ENCODE measurements around the gene ERVFRD-1. TPM values are rescaled to one million over a fixed set of nuclear protein-coding genes. Genes with fewer than 3 reads are reported as not detected.

ERVFRD-1 gene
- total and polyA plus RNA-seq, 2 experiments from 2014 or later, result 0.06 TPM; not detected in 1

DNA sequence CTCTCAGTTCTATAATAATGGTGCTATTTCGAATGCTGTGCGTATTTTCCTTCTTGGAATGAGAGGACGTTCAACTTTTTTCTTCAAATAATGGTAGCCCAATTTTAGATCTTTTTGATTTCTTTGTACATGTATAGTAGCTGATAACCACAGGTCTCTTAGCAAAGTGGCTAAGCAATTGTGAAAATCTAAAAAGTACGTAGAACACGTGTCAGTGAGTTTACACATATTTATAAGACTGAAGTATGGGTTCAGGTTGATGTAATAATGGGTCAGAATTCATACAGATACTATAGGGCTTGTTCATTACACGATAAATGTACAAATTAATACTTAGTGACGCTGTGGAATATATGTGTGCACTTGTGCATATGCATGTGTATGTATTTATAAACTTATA, 16.6 kb downstream of the ERVFRD-1 start:
- Mint-ChIP-seq H3K36me3 (ENCODE audit: low read depth) (peaks cover 10% of the 10 kb centered on the region; the same call in 2 of the 3 replicates), H3K4me3 (peak overlapping the region; percentile 89), H3K9me3 (no peaks in the 10 kb centered on the region), H3K27me3 (ENCODE audit: insufficient read depth, low read depth, poor library complexity) (peaks cover 3% of the 10 kb centered on the region), H3K4me1 (peaks cover 17% of the 10 kb centered on the region), H3K27ac (peak overlapping the region; percentile 19)
- Histone ChIP-seq H3K4me1 (ENCODE audit: insufficient read depth) (peaks cover 17% of the 10 kb centered on the region), H3K79me2 (replicated peaks; ENCODE audit: insufficient read depth) (peaks cover 58% of the 10 kb centered on the region), H3K36me3 (ENCODE audit: insufficient read depth) (no peaks in the 10 kb centered on the region), H3K27me3 (ENCODE audit: insufficient read depth) (no peaks in the 10 kb centered on the region), H3K4me3 (peak overlapping the region; percentile 83), H3K9me2 (ENCODE audit: insufficient read depth) (no peaks in the 10 kb centered on the region), H3K4me2 (peak overlapping the region; percentile 87), H2AFZ (no peak overlapping the region), H4K20me1 (replicated peaks; ENCODE audit: insufficient read depth) (peaks cover 12% of the 10 kb centered on the region; the same call in 1 of the 2 replicates), H3K27ac (ENCODE audit: low read depth) (no peak overlapping the region), H3F3A (replicated peaks; ENCODE audit: low read depth) (no peaks in the 10 kb centered on the region; the same call in 1 of the 2 replicates)
- DNase-seq (ENCODE audit: low spot score) (no peak), ATAC-seq (no peak)
- no peak for TF ChIP-seq EZH2 (IDR thresholded peaks at IDR 0.05; ENCODE audit: low read depth, unreplicated experiment)
- TF ChIP-seq CREB1 (CRISPR knock-in tag; IDR thresholded peaks at IDR 0.05; ENCODE audit: low read depth), result no peak
- TF ChIP-seq ZNF114 (CRISPR knock-in tag; IDR thresholded peaks at IDR 0.05), result no peak
- TF ChIP-seq, protein P1, sequence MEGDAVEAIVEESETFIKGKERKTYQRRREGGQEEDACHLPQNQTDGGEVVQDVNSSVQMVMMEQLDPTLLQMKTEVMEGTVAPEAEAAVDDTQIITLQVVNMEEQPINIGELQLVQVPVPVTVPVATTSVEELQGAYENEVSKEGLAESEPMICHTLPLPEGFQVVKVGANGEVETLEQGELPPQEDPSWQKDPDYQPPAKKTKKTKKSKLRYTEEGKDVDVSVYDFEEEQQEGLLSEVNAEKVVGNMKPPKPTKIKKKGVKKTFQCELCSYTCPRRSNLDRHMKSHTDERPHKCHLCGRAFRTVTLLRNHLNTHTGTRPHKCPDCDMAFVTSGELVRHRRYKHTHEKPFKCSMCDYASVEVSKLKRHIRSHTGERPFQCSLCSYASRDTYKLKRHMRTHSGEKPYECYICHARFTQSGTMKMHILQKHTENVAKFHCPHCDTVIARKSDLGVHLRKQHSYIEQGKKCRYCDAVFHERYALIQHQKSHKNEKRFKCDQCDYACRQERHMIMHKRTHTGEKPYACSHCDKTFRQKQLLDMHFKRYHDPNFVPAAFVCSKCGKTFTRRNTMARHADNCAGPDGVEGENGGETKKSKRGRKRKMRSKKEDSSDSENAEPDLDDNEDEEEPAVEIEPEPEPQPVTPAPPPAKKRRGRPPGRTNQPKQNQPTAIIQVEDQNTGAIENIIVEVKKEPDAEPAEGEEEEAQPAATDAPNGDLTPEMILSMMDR (conservative IDR thresholded peaks at IDR 0.05; ENCODE audit: low read depth in 2 of 2), result no peak
- no peak for TF ChIP-seq STAT1 (IDR thresholded peaks at IDR 0.05; ENCODE audit: unreplicated experiment)
- TF ChIP-seq, protein P2, sequence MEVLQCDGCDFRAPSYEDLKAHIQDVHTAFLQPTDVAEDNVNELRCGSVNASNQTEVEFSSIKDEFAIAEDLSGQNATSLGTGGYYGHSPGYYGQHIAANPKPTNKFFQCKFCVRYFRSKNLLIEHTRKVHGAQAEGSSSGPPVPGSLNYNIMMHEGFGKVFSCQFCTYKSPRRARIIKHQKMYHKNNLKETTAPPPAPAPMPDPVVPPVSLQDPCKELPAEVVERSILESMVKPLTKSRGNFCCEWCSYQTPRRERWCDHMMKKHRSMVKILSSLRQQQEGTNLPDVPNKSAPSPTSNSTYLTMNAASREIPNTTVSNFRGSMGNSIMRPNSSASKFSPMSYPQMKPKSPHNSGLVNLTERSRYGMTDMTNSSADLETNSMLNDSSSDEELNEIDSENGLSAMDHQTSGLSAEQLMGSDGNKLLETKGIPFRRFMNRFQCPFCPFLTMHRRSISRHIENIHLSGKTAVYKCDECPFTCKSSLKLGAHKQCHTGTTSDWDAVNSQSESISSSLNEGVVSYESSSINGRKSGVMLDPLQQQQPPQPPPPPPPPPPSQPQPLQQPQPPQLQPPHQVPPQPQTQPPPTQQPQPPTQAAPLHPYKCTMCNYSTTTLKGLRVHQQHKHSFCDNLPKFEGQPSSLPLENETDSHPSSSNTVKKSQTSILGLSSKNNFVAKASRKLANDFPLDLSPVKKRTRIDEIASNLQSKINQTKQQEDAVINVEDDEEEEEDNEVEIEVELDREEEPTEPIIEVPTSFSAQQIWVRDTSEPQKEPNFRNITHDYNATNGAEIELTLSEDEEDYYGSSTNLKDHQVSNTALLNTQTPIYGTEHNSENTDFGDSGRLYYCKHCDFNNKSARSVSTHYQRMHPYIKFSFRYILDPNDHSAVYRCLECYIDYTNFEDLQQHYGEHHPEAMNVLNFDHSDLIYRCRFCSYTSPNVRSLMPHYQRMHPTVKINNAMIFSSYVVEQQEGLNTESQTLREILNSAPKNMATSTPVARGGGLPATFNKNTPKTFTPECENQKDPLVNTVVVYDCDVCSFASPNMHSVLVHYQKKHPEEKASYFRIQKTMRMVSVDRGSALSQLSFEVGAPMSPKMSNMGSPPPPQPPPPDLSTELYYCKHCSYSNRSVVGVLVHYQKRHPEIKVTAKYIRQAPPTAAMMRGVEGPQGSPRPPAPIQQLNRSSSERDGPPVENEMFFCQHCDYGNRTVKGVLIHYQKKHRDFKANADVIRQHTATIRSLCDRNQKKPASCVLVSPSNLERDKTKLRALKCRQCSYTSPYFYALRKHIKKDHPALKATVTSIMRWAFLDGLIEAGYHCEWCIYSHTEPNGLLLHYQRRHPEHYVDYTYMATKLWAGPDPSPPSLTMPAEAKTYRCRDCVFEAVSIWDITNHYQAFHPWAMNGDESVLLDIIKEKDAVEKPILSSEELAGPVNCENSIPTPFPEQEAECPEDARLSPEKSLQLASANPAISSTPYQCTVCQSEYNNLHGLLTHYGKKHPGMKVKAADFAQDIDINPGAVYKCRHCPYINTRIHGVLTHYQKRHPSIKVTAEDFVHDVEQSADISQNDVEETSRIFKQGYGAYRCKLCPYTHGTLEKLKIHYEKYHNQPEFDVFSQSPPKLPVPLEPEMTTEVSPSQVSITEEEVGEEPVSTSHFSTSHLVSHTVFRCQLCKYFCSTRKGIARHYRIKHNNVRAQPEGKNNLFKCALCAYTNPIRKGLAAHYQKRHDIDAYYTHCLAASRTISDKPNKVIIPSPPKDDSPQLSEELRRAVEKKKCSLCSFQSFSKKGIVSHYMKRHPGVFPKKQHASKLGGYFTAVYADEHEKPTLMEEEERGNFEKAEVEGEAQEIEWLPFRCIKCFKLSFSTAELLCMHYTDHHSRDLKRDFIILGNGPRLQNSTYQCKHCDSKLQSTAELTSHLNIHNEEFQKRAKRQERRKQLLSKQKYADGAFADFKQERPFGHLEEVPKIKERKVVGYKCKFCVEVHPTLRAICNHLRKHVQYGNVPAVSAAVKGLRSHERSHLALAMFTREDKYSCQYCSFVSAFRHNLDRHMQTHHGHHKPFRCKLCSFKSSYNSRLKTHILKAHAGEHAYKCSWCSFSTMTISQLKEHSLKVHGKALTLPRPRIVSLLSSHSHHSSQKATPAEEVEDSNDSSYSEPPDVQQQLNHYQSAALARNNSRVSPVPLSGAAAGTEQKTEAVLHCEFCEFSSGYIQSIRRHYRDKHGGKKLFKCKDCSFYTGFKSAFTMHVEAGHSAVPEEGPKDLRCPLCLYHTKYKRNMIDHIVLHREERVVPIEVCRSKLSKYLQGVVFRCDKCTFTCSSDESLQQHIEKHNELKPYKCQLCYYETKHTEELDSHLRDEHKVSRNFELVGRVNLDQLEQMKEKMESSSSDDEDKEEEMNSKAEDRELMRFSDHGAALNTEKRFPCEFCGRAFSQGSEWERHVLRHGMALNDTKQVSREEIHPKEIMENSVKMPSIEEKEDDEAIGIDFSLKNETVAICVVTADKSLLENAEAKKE (CRISPR knock-in tag; IDR thresholded peaks at IDR 0.05), result no peak
- TF ChIP-seq, protein P3, sequence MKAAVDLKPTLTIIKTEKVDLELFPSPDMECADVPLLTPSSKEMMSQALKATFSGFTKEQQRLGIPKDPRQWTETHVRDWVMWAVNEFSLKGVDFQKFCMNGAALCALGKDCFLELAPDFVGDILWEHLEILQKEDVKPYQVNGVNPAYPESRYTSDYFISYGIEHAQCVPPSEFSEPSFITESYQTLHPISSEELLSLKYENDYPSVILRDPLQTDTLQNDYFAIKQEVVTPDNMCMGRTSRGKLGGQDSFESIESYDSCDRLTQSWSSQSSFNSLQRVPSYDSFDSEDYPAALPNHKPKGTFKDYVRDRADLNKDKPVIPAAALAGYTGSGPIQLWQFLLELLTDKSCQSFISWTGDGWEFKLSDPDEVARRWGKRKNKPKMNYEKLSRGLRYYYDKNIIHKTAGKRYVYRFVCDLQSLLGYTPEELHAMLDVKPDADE (IDR thresholded peaks at IDR 0.05), result no peak
